H1 (cell line): ENCODE data around the gene RAB36. TPM values are rescaled to one million over a fixed set of nuclear protein-coding genes. Genes with fewer than 3 reads are reported as not detected.

Source experiments
- BRCA1 ChIP-seq: IDR thresholded peaks from 2 replicates; pipeline ENCODE4 v1.6.1; 2012; ENCODE audit warnings: low read depth, low read length, improper control_type of control experiment
- CHD2 ChIP-seq: IDR thresholded peaks from 2 replicates; pipeline ENCODE4 v1.6.1; 2012; ENCODE audit warnings: low read length, improper control_type of control experiment
- GABPA ChIP-seq: IDR thresholded peaks from 2 replicates; pipeline ENCODE4 v1.6.1; 2011; ENCODE audit warnings: mild to moderate bottlenecking, low read length, moderate library complexity, borderline replicate concordance; ENCODE audit not compliant: insufficient read depth
- HDAC6 ChIP-seq: IDR thresholded peaks from one replicate; pipeline ENCODE4 v1.7.1; 2012; ENCODE audit warnings: low read depth, mild to moderate bottlenecking, inconsistent platforms, low read length, moderate library complexity
- RNF2 ChIP-seq: fragments of 200-900, 300-1000 bp; sonication (generic); IDR thresholded peaks from 2 replicates; pipeline ENCODE4 v1.7.1; 2016; ENCODE audit warnings: borderline replicate concordance, low read depth, mild to moderate bottlenecking, antibody characterized with exemption, low read length; ENCODE audit not compliant: poor library complexity, severe bottlenecking; ENCODE audit errors: missing control alignments
- polyA plus RNA-seq, 7 experiments: library from polyadenylated mRNA; depleted of rRNA in 3 of 7; stranded (reverse) in 5 of 7; unstranded in 2 of 7; fragments of >200 nt in 5 of 7; fragments of 200-250 nt in 2 of 7; gene quantifications; 1 replicate in 5 of 7; 2 replicates in 1 of 7; 4 replicates in 1 of 7; pipeline versions ENCODE4 v1.2.1 to v1.2.3, GENCODE V29; 2011 to 2013; ENCODE audit warnings: missing spikeins in 2 of 7, mixed read lengths in 2 of 7
- total RNA-seq: library from RNA; stranded (reverse); fragmentation: NEBNext Ultra II Directional; extraction: Animal tissue kit (Norgen Biotek cat#: 25700); gene quantifications from 2 replicates; pipeline ENCODE4 v1.2.1, GENCODE V29; 2021

The RAB36 gene
- total and polyA plus RNA-seq, 2 of the 8 experiments (the other 6 are each of a cell fraction or from before 2014, with no cell fraction given), result 1.0 to 1.5 TPM

GRCh38 chr22:23095733-23096342 is 49.4 kb upstream of the RAB36 start (continued):
- TF ChIP-seq HDAC6, result no peak
- no peak for TF ChIP-seq RNF2
- no peak for TF ChIP-seq GABPA
- TF ChIP-seq BRCA1, result no peak
- no peak for TF ChIP-seq CHD2
- TF ChIP-seq, all 59 proteins: peak for 0
